HG02610 (cell line): ENCODE results near the gene LRRC71.

Experiments used
- ATAC-seq: cut with Tn5 transposase; IDR thresholded peaks from one replicate; pipeline ENCODE4 v1.9.1; 2021; ENCODE audit warnings: mild to moderate bottlenecking, moderate library complexity; ENCODE audit not compliant: unreplicated experiment

The LRRC71 gene

GRCh38 chr1:156892190-156893047, 28.0 kb upstream of the LRRC71 start:
- peak; percentile 69 for ATAC-seq

- no peak for ATAC-seq
Observed at GRCh38 chr1:156893048-156893953, 27.1 kb upstream of the LRRC71 start, which contains the start of gene PEAR1. Gene PEAR1 (plus strand): TSS chr1:156893718. CDS start chr1:156903927, 10,209 bp downstream.

GRCh38 chr1:156894001-156894400, 26.4 kb upstream of the LRRC71 start:
- ATAC-seq: no peak

GRCh38 chr1:156894711-156895454, 25.5 kb upstream of the LRRC71 start:
- ATAC-seq: no peak

GRCh38 chr1:156895455-156895812, 25.0 kb upstream of the LRRC71 start:
- no peak for ATAC-seq

- ATAC-seq: no peak
Observed at GRCh38 chr1:156895927-156896326, 24.5 kb upstream of the LRRC71 start.

GRCh38 chr1:156896490-156897033, 23.9 kb upstream of the LRRC71 start:
- ATAC-seq: no peak

- no peak for ATAC-seq
Observed at GRCh38 chr1:156897078-156897825, 23.2 kb upstream of the LRRC71 start.

- ATAC-seq: no peak
Observed at GRCh38 chr1:156898161-156898566, 22.3 kb upstream of the LRRC71 start.

GRCh38 chr1:156898971-156899664, 21.3 kb upstream of the LRRC71 start:
- no peak for ATAC-seq

GRCh38 chr1:156899956-156900718, 20.3 kb upstream of the LRRC71 start:
- no peak for ATAC-seq

- ATAC-seq: no peak
Observed at GRCh38 chr1:156900896-156901589, 19.4 kb upstream of the LRRC71 start.

GRCh38 chr1:156901590-156901900, 18.9 kb upstream of the LRRC71 start:
- ATAC-seq: no peak

GRCh38 chr1:156901966-156902915, 18.2 kb upstream of the LRRC71 start:
- ATAC-seq: no peak

- no peak for ATAC-seq
Observed at GRCh38 chr1:156903328-156904091, 16.9 kb upstream of the LRRC71 start.

- no peak for ATAC-seq
Observed at GRCh38 chr1:156904187-156904959, 16.1 kb upstream of the LRRC71 start.
